Upper lobe of right lung (tissue), 1 donor: ENCODE measurements around the gene CDH13. TPM values are rescaled to one million over a fixed set of nuclear protein-coding genes. Genes with fewer than 3 reads are reported as not detected.
A peak's percentile ranks its signal among the peaks of the same experiment; 100 is the strongest.

Source experiments
- ATAC-seq: fragments of 200-7000 bp; cut with Tn5 transposase; one replicate; pipeline ENCODE4 v1.9.1; 2020; ENCODE audit warnings: mild to moderate bottlenecking, moderate library complexity
- DNase-seq: peaks from one replicate; pipeline ENCODE4 v3.0.0-alpha.2; 2020
- H3K27ac ChIP-seq: fragments of 200-600 bp; one replicate; pipeline ENCODE4 v1.8.0; 2022
- H3K27me3 ChIP-seq: fragments of 200-600 bp; one replicate; pipeline ENCODE4 v1.8.0; 2022; ENCODE audit warnings: mild to moderate bottlenecking
- H3K36me3 ChIP-seq: fragments of 200-600 bp; one replicate; pipeline ENCODE4 v1.8.0; 2022
- H3K4me1 ChIP-seq: fragments of 200-600 bp; one replicate; pipeline ENCODE4 v1.8.0; 2022
- H3K4me3 ChIP-seq: fragments of 200-600 bp; one replicate; pipeline ENCODE4 v1.8.0; 2022; ENCODE audit warnings: mild to moderate bottlenecking
- H3K9me3 ChIP-seq: fragments of 200-600 bp; one replicate; pipeline ENCODE4 v1.8.0; 2022
- CTCF ChIP-seq: fragments of 200-600 bp; IDR thresholded peaks from one replicate; pipeline ENCODE4 v1.8.0; 2022; ENCODE audit warnings: antibody characterized with exemption
- intact Hi-C: fragments of 100-400 bp; cut with DNase I; formaldehyde crosslinking; loops from one replicate; pipeline ENCODE4 v1.11.0; 2022
- total RNA-seq: library from RNA; stranded (reverse); fragmentation: NEBNext Ultra II Directional; extraction: Animal tissue kit (Norgen Biotek cat#: 25700); gene quantifications from one replicate; pipeline ENCODE4 v1.2.1, GENCODE V29; 2021
- donor health status: DM: no; HTN: yes; CAD: no; lungs with severe emphysema.

CDH13 gene
- total RNA-seq, 1 donor from 2014 or later = 27.2 TPM

- no peak overlapping the region for H3K27ac ChIP-seq
- no peaks in the 10 kb centered on the region for H3K27me3 ChIP-seq
- no peaks in the 10 kb centered on the region for H3K36me3 ChIP-seq
- peak; percentile 74 for ATAC-seq
- intact Hi-C loops = no loop called here
- DNase-seq = no peak
- peak; percentile 8 for TF ChIP-seq CTCF
- H3K4me1 ChIP-seq = no peaks in the 10 kb centered on the region
- H3K4me3 ChIP-seq = no peak overlapping the region
- no peaks in the 10 kb centered on the region for H3K9me3 ChIP-seq
Observed at GRCh38 chr16:83400234-83400633, 773.5 kb downstream of the CDH13 start.

GRCh38 chr16:83402160-83402814 lies 775.5 kb downstream of the CDH13 start:
- Histone ChIP-seq H3K4me3 (no peak overlapping the region), H3K4me1 (no peaks in the 10 kb centered on the region), H3K27me3 (no peaks in the 10 kb centered on the region), H3K36me3 (no peaks in the 10 kb centered on the region), H3K27ac (no peak overlapping the region), H3K9me3 (no peaks in the 10 kb centered on the region)
- TF ChIP-seq CTCF = no peak
- intact Hi-C loops = no loop called here
- no peak for ATAC-seq
- DNase-seq = no peak

GRCh38 chr16:83402967-83403366 lies 776.2 kb downstream of the CDH13 start:
- no peak for ATAC-seq
- Histone ChIP-seq H3K36me3 (no peaks in the 10 kb centered on the region), H3K9me3 (no peaks in the 10 kb centered on the region), H3K27ac (no peak overlapping the region), H3K27me3 (no peaks in the 10 kb centered on the region), H3K4me1 (no peaks in the 10 kb centered on the region), H3K4me3 (no peak overlapping the region)
- TF ChIP-seq CTCF = no peak
- intact Hi-C loops = no loop called here
- no peak for DNase-seq

- TF ChIP-seq CTCF = no peak
- no peaks in the 10 kb centered on the region for H3K9me3 ChIP-seq
- H3K4me1 ChIP-seq = no peaks in the 10 kb centered on the region
- H3K4me3 ChIP-seq = no peak overlapping the region
- DNase-seq = no peak
- H3K27me3 ChIP-seq = no peaks in the 10 kb centered on the region
- H3K36me3 ChIP-seq = no peaks in the 10 kb centered on the region
- intact Hi-C loops = no loop called here
- no peak for ATAC-seq
- H3K27ac ChIP-seq = no peak overlapping the region
Observed at GRCh38 chr16:83403761-83404160, 777.0 kb downstream of the CDH13 start.

- DNase-seq (no peak), ATAC-seq (no peak)
- Histone ChIP-seq H3K4me1 (no peaks in the 10 kb centered on the region), H3K36me3 (no peaks in the 10 kb centered on the region), H3K27me3 (no peaks in the 10 kb centered on the region), H3K27ac (no peak overlapping the region), H3K9me3 (no peaks in the 10 kb centered on the region), H3K4me3 (no peak overlapping the region)
- intact Hi-C loops = no loop called here
- no peak for TF ChIP-seq CTCF
Observed at GRCh38 chr16:83404261-83404660, 777.5 kb downstream of the CDH13 start.

GRCh38 chr16:83407928-83408327 lies 781.2 kb downstream of the CDH13 start:
- intact Hi-C loops = no loop called here
- Histone ChIP-seq H3K27ac (no peak overlapping the region), H3K36me3 (no peaks in the 10 kb centered on the region), H3K4me1 (no peaks in the 10 kb centered on the region), H3K4me3 (no peak overlapping the region), H3K27me3 (no peaks in the 10 kb centered on the region), H3K9me3 (no peaks in the 10 kb centered on the region)
- no peak for TF ChIP-seq CTCF
- ATAC-seq (no peak), DNase-seq (no peak)
